ENCODE data around the gene BEST2.
"Not testable (repeated sequence)": the region's sequence is repeated elsewhere in the genome, so short reads cannot be mapped to it uniquely, and the experiment has no call there.

Gene BEST2

DNA sequence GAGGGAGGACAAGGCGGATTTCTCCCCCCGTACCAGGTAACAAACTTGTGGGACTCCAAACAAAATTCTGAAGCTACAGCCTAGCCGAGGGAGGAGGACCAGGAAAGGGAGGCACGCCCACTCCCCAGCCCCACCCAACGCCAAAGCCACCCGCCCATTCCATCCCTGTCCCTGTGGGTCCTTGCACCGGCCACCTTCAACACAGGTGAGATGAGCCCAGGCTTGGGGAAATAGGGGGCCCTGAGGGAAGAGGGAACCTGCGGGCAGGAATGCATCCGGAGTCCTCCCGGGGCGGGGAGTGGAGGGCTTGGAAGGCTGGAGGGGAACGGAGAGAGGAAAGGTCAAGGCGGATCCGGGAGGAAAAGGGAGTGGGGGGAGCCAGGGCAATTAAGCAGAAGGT is at the start of gene BEST2:
BEST2 (plus strand) TSS at position 157 of the 400 bp plus-strand sequence. CDS start 802 bp downstream, outside the sequence.
- DNase-seq = no peak

DNA sequence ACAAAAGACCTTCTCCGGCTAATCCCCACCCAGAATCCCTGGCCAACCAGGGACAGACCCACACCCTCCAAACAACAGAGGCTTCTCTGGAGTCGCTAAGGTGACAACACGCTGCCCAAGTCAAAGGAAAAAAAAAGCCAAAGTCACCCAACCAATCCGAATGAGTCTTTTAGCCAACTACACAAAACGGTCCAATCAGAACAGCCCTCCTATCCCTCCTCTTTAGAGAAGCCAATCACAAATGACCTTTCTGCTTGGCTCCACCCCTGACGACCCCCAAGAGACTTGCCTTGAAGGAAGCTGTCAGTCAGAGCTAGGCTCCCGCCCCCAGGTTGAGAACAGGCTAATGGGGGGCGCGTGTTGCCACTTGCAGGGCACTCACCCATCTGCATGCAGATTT is 48.5 kb upstream of the BEST2 start:
- no peak for DNase-seq

DNA sequence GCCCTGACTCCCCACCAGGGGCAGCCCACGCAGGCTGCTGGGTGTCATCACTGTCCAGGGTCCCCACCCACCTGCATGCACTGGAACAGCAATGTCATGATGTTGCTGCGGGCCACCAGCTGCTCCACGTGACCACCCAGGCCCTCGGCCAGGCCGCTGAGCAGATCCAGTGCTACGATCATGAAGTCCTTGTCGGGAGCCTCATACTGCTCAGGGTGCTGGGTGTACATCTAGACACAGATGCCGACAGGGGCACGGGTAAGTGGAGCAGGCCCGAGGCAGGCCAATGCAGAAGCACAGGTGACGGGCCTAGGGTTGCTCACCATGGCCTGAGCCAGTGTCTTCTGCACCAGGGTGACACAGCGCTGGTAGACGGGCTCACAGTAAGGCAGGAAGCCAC is 46.4 kb upstream of the BEST2 start:
- no peak for DNase-seq

GRCh38 chr19:12705654-12706331 is 45.8 kb upstream of the BEST2 start:
- no peak for DNase-seq

- DNase-seq = no peak
Observed at GRCh38 chr19:12706332-12706718, 45.3 kb upstream of the BEST2 start.

- no peak for DNase-seq
Observed at GRCh38 chr19:12708641-12709040, 43.0 kb upstream of the BEST2 start.

DNA sequence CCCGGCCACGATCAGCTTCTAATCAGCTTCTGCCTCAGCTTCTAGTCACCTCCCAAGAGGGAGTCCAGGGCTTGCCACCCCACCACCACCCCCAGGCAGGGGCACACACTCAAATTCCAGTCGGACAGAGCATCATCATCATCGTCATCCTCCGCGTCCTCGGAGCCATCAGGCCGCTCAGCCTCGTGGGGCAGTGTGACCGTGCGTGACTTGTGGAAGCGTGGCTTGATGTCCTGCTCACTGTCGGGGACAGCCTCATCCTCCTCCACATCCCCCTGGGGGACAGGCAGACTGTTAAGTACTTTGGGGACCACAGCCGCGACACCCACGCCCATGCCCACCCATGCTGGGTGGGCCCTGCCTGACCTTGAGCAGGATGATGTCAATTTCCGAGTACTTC is 40.4 kb upstream of the BEST2 start:
- no peak for DNase-seq

GRCh38 chr19:12712077-12712476 is 39.5 kb upstream of the BEST2 start:
- not testable (repeated sequence) for DNase-seq

DNA sequence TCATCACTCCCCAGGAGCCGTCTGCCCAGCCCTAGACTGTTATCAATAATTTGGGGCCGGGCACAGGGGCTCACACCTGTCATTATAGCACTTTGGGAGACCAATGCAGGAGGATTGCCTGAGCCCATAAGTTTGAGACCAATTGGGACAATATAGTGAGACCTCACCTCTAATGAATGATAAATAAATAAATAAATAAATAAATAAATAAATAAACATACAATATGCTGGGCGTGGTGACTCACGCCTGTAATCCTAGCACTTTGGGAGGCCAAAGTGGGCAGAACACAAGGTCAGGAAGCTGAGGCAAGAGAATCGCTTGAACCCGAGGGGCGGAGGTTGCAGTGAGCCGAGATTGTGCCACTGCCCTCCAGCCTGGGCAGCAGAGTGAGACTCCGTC is 38.3 kb upstream of the BEST2 start:
- DNase-seq = not testable (repeated sequence)

DNA sequence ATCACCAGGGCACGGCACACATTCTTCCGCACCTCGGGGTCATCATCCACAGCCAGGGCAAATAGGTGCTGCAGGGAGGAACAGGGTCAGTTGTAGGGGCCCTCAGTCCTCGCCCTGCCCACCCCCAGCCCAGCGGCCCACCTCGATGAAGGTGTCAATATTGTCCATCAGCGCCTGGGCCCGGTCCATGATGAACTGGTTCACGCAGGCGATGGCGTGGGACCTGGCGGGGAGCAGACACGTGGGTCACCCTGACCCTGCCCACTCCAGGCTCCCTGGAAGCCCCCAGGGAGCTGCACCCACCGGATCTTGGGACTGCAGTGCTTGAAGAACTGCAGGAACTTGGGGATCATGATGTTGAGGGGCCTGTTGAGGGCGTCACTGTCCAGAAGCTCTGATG is 36.5 kb upstream of the BEST2 start:
- no peak for DNase-seq

DNA sequence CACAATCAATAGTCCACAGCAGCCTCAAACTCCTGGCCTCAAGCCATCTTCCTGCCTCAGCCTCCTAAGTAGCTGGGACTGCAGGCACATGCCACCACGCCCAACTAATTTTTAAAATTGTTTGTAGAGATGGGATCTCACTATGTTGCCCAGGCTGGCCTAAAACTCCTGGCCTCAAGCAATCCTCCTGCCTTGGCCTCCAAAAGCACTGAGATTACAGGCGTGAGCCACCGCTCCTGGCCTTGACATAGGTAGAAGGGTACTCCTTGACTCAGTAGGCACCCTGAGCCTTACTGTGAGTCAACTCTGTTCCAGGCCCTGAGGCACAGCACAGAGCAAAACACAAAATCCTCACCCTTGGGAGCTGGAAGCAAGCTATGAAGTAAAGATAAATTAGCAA is 35.7 kb upstream of the BEST2 start:
- no peak for DNase-seq

GRCh38 chr19:12720296-12720695 is 31.3 kb upstream of the BEST2 start:
- DNase-seq = no peak

- DNase-seq = no peak
Observed at GRCh38 chr19:12720851-12721655, 30.5 kb upstream of the BEST2 start.

DNA sequence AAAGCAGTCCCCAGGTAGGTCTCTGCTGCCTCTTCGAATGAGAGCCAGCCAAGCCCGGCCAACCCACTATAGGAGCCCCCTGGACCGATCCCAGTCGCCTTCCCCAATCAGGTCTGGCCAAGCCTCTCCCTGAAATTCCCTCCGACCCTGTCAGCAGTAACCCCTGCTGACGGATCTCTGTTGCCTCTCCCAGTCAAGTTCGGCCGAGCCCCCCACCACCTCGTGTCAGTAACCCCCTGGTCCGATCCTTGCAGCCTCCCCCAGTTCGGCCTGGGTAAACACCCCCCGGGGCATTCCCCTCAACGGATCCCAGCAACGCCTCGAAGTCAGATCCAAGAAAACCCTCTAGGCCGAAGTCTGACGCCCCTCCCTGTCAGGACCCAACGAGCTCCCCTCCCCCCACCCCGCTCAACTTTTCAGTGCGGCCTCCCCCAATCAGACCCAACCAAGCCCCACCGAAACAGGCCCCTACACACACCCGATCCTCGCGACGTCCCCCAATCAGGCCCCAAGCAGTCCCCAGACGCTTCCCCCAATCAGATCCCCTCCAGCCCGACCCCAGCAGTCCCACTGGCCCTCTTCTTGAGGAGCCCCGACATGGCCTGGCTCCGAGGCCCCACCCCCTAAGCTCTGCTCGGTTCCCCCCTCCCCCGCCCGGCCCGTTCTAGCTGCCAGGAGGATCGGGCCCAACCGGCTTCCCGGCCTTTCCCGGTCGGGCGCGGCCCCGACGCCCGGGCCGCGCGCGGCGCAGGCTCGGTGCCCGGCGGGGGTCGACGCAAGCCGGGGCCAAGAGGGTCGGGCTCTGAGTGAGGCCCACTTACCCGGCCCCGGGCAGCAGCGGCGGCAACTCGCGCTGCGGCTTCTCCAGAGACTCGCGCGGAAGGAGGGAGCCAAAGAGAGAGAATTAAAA is 29.7 kb upstream of the BEST2 start:
- DNase-seq = peak; percentile 52

DNA sequence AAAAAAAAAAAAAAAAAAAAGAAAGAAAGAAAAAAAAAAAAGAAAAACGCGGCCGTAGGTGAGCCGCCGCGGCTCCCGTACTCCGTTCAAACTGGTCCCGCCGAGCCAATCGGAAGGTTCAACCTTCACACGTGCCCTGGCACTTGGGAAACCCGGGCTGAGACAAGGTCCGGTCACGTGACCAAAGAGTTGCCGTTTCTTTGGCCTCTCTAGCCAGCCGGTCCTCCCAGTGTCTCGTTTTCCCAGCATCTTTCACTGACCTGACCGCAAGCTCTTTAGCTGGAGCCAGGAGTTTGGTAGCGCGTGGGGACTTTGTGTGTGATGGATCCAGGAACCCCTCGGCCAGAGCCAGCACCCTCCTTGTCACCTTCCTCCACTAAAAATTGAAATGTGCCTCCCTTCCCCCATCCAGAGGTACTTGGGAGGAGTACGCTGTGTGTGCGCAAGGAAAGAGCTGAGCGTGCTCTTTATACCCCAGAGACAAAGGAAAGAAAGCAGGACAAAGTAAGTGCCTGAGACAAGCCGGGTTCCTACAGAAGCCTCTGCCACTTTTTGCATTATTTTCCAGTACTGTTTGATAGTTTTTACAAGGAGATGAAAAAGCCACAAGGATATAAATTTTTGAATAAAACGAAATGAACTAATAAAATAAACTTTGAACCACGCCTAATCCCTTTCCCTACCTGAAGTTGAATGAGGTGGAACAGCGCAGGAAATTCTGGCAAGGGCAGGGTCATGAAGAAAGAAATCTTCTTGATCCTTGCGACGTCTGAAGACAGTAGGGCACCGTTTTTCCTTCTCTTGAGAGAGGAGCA is 28.8 kb upstream of the BEST2 start:
- peak; percentile 88 for DNase-seq

- DNase-seq = no peak
Observed at GRCh38 chr19:12723381-12723640, 28.3 kb upstream of the BEST2 start.

DNA sequence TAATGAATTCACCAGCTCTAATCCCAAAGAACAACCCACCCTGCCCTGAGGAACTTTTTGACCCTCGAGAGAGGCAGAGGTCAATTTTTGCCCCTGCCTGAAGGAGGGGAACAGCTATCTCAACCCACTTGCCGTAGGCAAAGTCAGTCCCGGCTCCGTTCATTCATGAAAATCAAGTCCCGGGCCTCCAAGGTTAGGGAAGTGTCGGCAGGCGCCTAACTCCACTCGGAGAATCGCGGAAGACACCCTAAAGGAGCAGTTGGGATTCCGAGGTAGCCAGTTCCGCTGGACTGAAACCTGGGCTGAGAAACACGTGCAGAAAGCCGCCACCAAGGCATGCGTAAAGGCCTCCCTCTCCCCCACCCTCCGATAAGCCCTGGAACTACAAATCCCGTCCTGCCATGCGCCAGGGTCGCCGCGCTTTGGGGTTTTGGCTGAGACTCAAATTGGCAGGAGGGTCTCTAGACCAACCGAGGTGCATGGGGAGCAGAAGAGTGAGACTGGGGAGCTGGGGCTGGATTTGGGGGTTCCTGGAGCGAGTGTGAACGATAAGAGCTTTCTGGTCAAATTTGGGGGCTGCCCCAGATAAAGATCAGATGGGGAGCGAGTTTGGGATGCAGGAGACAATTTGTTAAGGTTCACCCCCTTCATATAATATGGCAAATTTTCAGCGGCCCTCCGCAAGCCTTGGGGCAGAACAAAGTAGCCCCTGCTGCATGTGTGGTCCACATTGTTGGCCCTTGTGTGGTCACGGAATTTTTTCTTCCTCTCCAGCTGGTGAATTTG is 27.8 kb upstream of the BEST2 start, which contains the start of gene TNPO2:
TNPO2 (minus strand) TSS at position 292 of the 786 bp plus-strand sequence. CDS start 2,955 bp downstream, outside the sequence.
- DNase-seq = peak; percentile 74

GRCh38 chr19:12725612-12726011 is 26.0 kb upstream of the BEST2 start:
- not testable (repeated sequence) for DNase-seq

- no peak for DNase-seq
Observed at GRCh38 chr19:12726988-12727316, 24.6 kb upstream of the BEST2 start.

DNA sequence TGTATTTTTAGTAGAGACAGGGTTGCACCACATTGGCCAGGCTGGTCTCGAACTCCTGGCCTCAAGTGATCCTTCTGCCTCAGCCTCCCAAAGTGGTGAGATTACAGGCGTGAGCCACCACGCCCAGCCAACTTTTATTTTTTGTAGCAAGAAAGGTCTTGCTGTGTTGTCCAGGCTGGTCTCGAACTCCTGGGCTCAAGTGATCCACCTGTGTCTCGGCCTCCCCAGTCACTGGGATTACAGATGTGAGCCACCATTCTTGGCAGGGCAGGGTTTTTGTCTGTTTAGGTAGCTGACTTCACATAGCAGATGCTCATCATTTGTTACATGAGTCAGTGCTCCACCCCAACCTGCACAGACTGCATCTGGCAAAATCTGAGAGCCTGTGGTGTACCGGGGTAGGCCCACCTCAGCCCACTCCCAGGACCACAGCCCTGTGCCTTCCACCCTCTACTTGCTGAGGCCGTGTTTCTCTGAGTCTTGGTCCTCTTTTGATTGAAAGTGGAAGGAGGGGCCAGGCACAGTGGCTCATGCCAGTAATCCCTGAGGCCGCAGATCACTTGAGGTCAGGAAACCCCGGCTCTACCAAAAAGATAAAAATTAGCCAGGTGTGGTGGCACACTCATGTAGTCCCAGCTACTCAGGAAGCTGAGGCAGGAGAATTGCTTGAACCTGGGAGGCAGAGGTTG is 23.7 kb upstream of the BEST2 start:
- DNase-seq = no peak

DNA sequence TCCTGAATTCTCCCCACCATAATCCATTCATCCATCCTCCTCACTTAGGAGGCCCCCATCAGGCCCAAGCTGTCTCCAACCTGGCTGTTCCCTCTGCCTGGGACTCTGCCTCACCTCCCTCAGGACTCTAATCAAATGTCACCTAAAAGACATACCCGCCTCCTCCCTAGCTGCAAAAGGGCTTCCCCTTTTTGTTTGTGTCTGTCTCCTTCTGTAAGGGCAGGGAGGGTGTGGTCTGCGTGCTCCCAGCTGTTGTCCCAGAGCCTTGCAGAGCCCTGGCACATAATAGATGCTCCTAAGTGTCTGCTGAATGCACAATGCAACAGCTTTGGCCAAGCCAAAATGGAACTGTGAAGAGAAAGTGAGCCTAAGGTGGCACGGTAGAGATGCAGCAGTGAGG is 21.5 kb upstream of the BEST2 start:
- no peak for DNase-seq

Data from activated CD8-positive, alpha-beta memory T cell treated with anti-CD3 and anti-CD28 coated beads, Interleukin-2, amount 50 U/mL, for 4 hours (primary cell).